Endothelial cell of coronary artery (primary cell): ENCODE data around the gene PLA2G2D. TPM values are rescaled to one million over a fixed set of nuclear protein-coding genes. Genes with fewer than 3 reads are reported as not detected.

Source experiments
- total RNA-seq: library from RNA; depleted of rRNA; stranded (reverse); fragments of >200 nt; gene quantifications from 2 replicates; pipeline ENCODE4 v1.2.3, GENCODE V29; 2014

Gene PLA2G2D
- not detected in 2 replicates for total RNA-seq

GRCh38 chr1:20119347-20119746 is at the start of gene PLA2G2D:
PLA2G2D (minus strand) TSS chr1:20119536; CDS start chr1:20119498, 38 bp downstream.

GRCh38 chr1:20138961-20139550 is 19.7 kb upstream of the PLA2G2D start, which contains the start of gene PLA2G2F:
PLA2G2F (plus strand) TSS chr1:20139323; CDS start chr1:20139428, 105 bp downstream.

GRCh38 chr1:20069874-20070273 is 49.5 kb downstream of the PLA2G2D start, which contains the start of gene PLA2G5:
PLA2G5 (plus strand) TSS chr1:20070194; CDS start chr1:20084831, 14,637 bp downstream.

Other genes with a start within 250 kb of the PLA2G2D start
- gene OTUD3, start 237.1 kb downstream of the PLA2G2D start, total RNA-seq, result 6.2 and 6.7 TPM in 2 replicates
- not detected in 2 replicates for gene PLA2G2E, start 195.9 kb downstream of the PLA2G2D start, total RNA-seq
- not detected in 2 replicates for gene PLA2G2A, start 139.9 kb downstream of the PLA2G2D start, total RNA-seq
- 0.63 and 1.4 TPM in 2 replicates for gene PLA2G5, start 49.3 kb downstream of the PLA2G2D start, total RNA-seq
- gene PLA2G2F, start 19.8 kb upstream of the PLA2G2D start, total RNA-seq, result not detected in 2 replicates
- gene UBXN10, start 66.6 kb upstream of the PLA2G2D start, total RNA-seq, result under 0.01 TPM in 1 of 2 replicates, not detected in the other
- gene PLA2G2C, start 67.0 kb upstream of the PLA2G2D start, total RNA-seq, result not detected in 2 replicates
- gene VWA5B1, start 171.3 kb upstream of the PLA2G2D start, total RNA-seq, result not detected in 2 replicates